Sigmoid colon (tissue), 7 donors: ENCODE measurements around the gene ZNF778. TPM values are rescaled to one million over a fixed set of nuclear protein-coding genes. Genes with fewer than 3 reads are reported as not detected.
"Not testable (repeated sequence)": the region's sequence is repeated elsewhere in the genome, so short reads cannot be mapped to it uniquely, and the experiment has no call there.

Experiments used
- DNase-seq: peaks from one replicate; pipeline ENCODE4 v3.0.0-alpha.2; 2019
- H3K27ac ChIP-seq, 4 donors: fragments of 200-600 bp; sonication (generic); one replicate each; pipeline ENCODE4 v1.5.1; 2016 to 2019; ENCODE audit warnings: mild to moderate bottlenecking in 1 of 4
- H3K27me3 ChIP-seq, 3 donors: fragments of 200-600 bp; sonication (generic); one replicate each; pipeline ENCODE4 v1.5.1; 2019; ENCODE audit warnings: mild to moderate bottlenecking in 1 of 3
- H3K36me3 ChIP-seq, 4 donors: fragments of 200-600 bp; sonication (generic); one replicate each; pipeline ENCODE4 v1.5.1; 2016 to 2019
- H3K4me1 ChIP-seq, 4 donors: fragments of 200-600 bp; sonication (generic); one replicate each; pipeline ENCODE4 v1.5.1; 2017 to 2019
- H3K4me3 ChIP-seq, 4 donors: fragments of 200-600 bp; sonication (generic); one replicate each; pipeline ENCODE4 v1.5.1; 2017 to 2019; ENCODE audit warnings: mild to moderate bottlenecking in 2 of 4, moderate library complexity in 1 of 4
- H3K9me3 ChIP-seq, 4 donors: fragments of 200-600 bp in 3 of 4; sonication (generic) in 3 of 4; one replicate each; pipeline versions ENCODE4 v1.5.1 to v1.6.1; 2013 to 2019
- CTCF ChIP-seq, 4 experiments: fragments of 450-650 bp in 3 of 4; fragments of 200-600 bp in 1 of 4; IDR thresholded peaks; one replicate each; pipeline ENCODE4 v1.5.1; 2016 to 2019; ENCODE audit warnings: antibody characterized with exemption in 4 of 4, mild to moderate bottlenecking in 3 of 4, moderate library complexity in 2 of 4
- EP300 ChIP-seq, 4 donors: sonication (generic); formaldehyde crosslinking; IDR thresholded peaks; one replicate each; pipeline ENCODE4 v1.6.1; 2017; ENCODE audit warnings: antibody characterized with exemption in 4 of 4
- POLR2A ChIP-seq, 2 donors: fragments of 450-650 bp; IDR thresholded peaks; one replicate each; pipeline ENCODE4 v1.6.1; 2016; ENCODE audit warnings: antibody characterized with exemption in 2 of 2, mild to moderate bottlenecking in 2 of 2, moderate library complexity in 2 of 2
- POLR2AphosphoS5 ChIP-seq, 4 donors: sonication (generic); formaldehyde crosslinking; IDR thresholded peaks; one replicate each; pipeline ENCODE4 v1.6.1; 2017; ENCODE audit warnings: antibody characterized with exemption in 4 of 4
- WGBS, 2 donors: extraction: QIAGEN DNeasy Blood & Tissue Kit; methylation state at CpG; one replicate each; pipeline ENCODE4 v1.1.7; 2013; 5-methylcytosine and 5-hydroxymethylcytosine counted together
- intact Hi-C: fragments of 100-400 bp; cut with DNase I; formaldehyde crosslinking; loops from one replicate; pipeline ENCODE4 v1.15.1; 2023
- polyA plus RNA-seq, 3 donors: library from polyadenylated mRNA; stranded (reverse); fragments of 200-250 nt; gene quantifications; one replicate each; pipeline ENCODE4 v1.2.3, GENCODE V29; 2013
- total RNA-seq, 4 donors: library from RNA; depleted of rRNA; stranded (reverse); fragments of >200 nt; gene quantifications; one replicate each; pipeline ENCODE4 v1.1.0, GENCODE V29; 2016
- donor health status: healthy with polysubstance abuse.
- donor health status: Bipolar disorder and iron deficiency.
- donor health status: healthy.

ZNF778 gene
- total and polyA plus RNA-seq, 7 donors = 0.69 to 96.1 (median 12.2) TPM

- no peaks in the 10 kb centered on the region for H3K36me3 ChIP-seq
- H3K4me1 ChIP-seq = peaks cover 0 to 14% (median 13%) of the 10 kb centered on the region in 4 donors
- WGBS, 2 donors = 57 to 74% methylated on average over 18 of the region's 18 CpGs
- peak overlapping the region in 3 of 4 donors; percentile 34 to 45 (median 43) for H3K4me3 ChIP-seq
- no peaks in the 10 kb centered on the region for H3K9me3 ChIP-seq
- no peak for DNase-seq
- intact Hi-C loops = no loop called here
- TF ChIP-seq POLR2AphosphoS5 (IDR thresholded peaks at IDR 0.05) = no peak
- no peak for TF ChIP-seq POLR2A (IDR thresholded peaks at IDR 0.05)
- TF ChIP-seq CTCF (IDR thresholded peaks at IDR 0.05) = no peak
- no peak for TF ChIP-seq EP300 (IDR thresholded peaks at IDR 0.05)
- no peak overlapping the region for H3K27ac ChIP-seq
- H3K27me3 ChIP-seq = peaks cover 14 to 35% (median 25%) of the 10 kb centered on the region in 3 donors
These were observed 40.4 kb downstream of the ZNF778 start for GRCh38 chr16:89257757-89258465.

GRCh38 chr16:89259901-89260300, 42.4 kb downstream of the ZNF778 start:
- H3K27me3 ChIP-seq = peaks cover 14 to 35% (median 25%) of the 10 kb centered on the region in 3 donors
- H3K36me3 ChIP-seq, H3K9me3 ChIP-seq, H3K4me3 ChIP-seq, H3K27ac ChIP-seq, DNase-seq, intact Hi-C loops: not testable (repeated sequence)
- peaks cover 0 to 14% (median 13%) of the 10 kb centered on the region in 4 donors for H3K4me1 ChIP-seq
- 95 to 98% methylated on average over 13 of the region's 13 CpGs for WGBS, 2 donors

- H3K4me1 ChIP-seq = peaks cover 0 to 9% (median 8%) of the 10 kb centered on the region in 4 donors
- H3K27me3 ChIP-seq = peaks cover 11 to 28% (median 19%) of the 10 kb centered on the region in 3 donors
- no peaks in the 10 kb centered on the region for H3K9me3 ChIP-seq
- 76 to 83% methylated on average over 30 of the region's 30 CpGs for WGBS, 2 donors
- peak; percentile 64 for DNase-seq
- peak overlapping the region in 2 of 4 donors; percentile 19 to 39 for H3K27ac ChIP-seq
- TF ChIP-seq POLR2A (IDR thresholded peaks at IDR 0.05) (no peak), POLR2AphosphoS5 (IDR thresholded peaks at IDR 0.05) (no peak), CTCF (IDR thresholded peaks at IDR 0.05) (no peak), EP300 (IDR thresholded peaks at IDR 0.05) (no peak)
- peak overlapping the region in 2 of 4 donors; percentile 6 to 10 for H3K4me3 ChIP-seq
- intact Hi-C loops = no loop called here
- H3K36me3 ChIP-seq = peaks cover 3 to 19% (median 7%) of the 10 kb centered on the region in 4 donors
These were observed 44.4 kb downstream of the ZNF778 start for GRCh38 chr16:89261691-89262563.

- Histone ChIP-seq H3K36me3 (peaks cover 12 to 42% (median 21%) of the 10 kb centered on the region in 4 donors), H3K4me1 (no peaks in the 10 kb centered on the region), H3K4me3 (no peak overlapping the region), H3K9me3 (no peaks in the 10 kb centered on the region), H3K27ac (no peak overlapping the region), H3K27me3 (peaks cover 0 to 3% (median 0%) of the 10 kb centered on the region in 3 donors)
- TF ChIP-seq POLR2A (IDR thresholded peaks at IDR 0.05) (no peak), CTCF (IDR thresholded peaks at IDR 0.05) (no peak), POLR2AphosphoS5 (IDR thresholded peaks at IDR 0.05) (no peak), EP300 (IDR thresholded peaks at IDR 0.05) (no peak)
- intact Hi-C loops = no loop called here
- WGBS, 2 donors = 93% methylated on average over 19 of the region's 19 CpGs
- no peak for DNase-seq
These were observed 47.5 kb downstream of the ZNF778 start for GRCh38 chr16:89264800-89265550.
